Caco-2 (cell line): ENCODE measurements around the gene GAN. TPM values are rescaled to one million over a fixed set of nuclear protein-coding genes. Genes with fewer than 3 reads are reported as not detected.

Experiments
- BruUV-seq: library from RNA; stranded (reverse); fragments of 400-500 nt; replicated peaks from 2 replicates; lab custom pipeline; 2021; lab: Mats Ljungman, UMichigan
- CTCF ChIA-PET: fragments of 300-600 bp; sonication (Branson Sonifier 250); formaldehyde crosslinking; loops from one replicate; lab custom pipeline; 2022; ENCODE audit warnings: antibody characterized with exemption; lab: Charles Lee
- POLR2A ChIA-PET: fragments of 300-600 bp; sonication (Branson Sonifier 250); formaldehyde crosslinking; loops from one replicate; lab custom pipeline; 2022; ENCODE audit warnings: antibody characterized with exemption; lab: Charles Lee
- DNase-seq, 2 experiments: peaks; one replicate each; pipeline versions ENCODE4 v3.0.0 to v3.0.0-alpha.2; 2020 to 2022
- H3K27me3 ChIP-seq: replicated peaks from 2 replicates; pipeline ENCODE4 v1.6.0; 2011; ENCODE audit warnings: low read length; ENCODE audit not compliant: control insufficient read depth, insufficient read depth
- H3K36me3 ChIP-seq: 2 replicates; pipeline ENCODE4 v1.5.1; 2011; ENCODE audit warnings: low read length; ENCODE audit not compliant: control insufficient read depth, insufficient read depth
- H3K4me1 ChIP-seq: fragments of 250-450 bp; sonication (Bioruptor Pico); 2 replicates; pipeline ENCODE4 v1.5.1; 2020; ENCODE audit warnings: mild to moderate bottlenecking
- H3K4me3 ChIP-seq: 2 replicates; pipeline ENCODE4 v1.5.1; 2011; ENCODE audit warnings: low read depth, mild to moderate bottlenecking, control low read depth, low read length
- H3K9me3 ChIP-seq: fragments of 250-450 bp; sonication (Bioruptor Pico); 2 replicates; pipeline ENCODE4 v1.5.1; 2020; ENCODE audit warnings: mild to moderate bottlenecking, moderate library complexity
- H3K27ac Mint-ChIP-seq: one replicate; pipeline ENCODE4 v1.8.0; 2022; ENCODE audit warnings: mixed read lengths; ENCODE audit not compliant: unreplicated experiment
- H3K27me3 Mint-ChIP-seq: one replicate; pipeline ENCODE4 v1.8.0; 2022; ENCODE audit warnings: mixed read lengths; ENCODE audit not compliant: insufficient read depth, unreplicated experiment
- H3K36me3 Mint-ChIP-seq: one replicate; pipeline ENCODE4 v1.8.0; 2022; ENCODE audit warnings: mild to moderate bottlenecking, mixed read lengths; ENCODE audit not compliant: insufficient read depth, unreplicated experiment
- H3K4me1 Mint-ChIP-seq: one replicate; pipeline ENCODE4 v1.8.0; 2022; ENCODE audit warnings: low read depth, mixed read lengths; ENCODE audit not compliant: unreplicated experiment
- H3K4me3 Mint-ChIP-seq: one replicate; pipeline ENCODE4 v1.8.0; 2022; ENCODE audit warnings: mild to moderate bottlenecking, moderate library complexity, mixed read lengths; ENCODE audit not compliant: unreplicated experiment
- H3K9me3 Mint-ChIP-seq: one replicate; pipeline ENCODE4 v1.8.0; 2022; ENCODE audit warnings: mixed read lengths; ENCODE audit not compliant: unreplicated experiment
- CTCF ChIP-seq, 2 experiments: fragments of 200-600 bp in 1 of 2; IDR thresholded peaks; 1 replicate in 1 of 2; 2 replicates in 1 of 2; pipeline versions ENCODE4 v1.5.1 to v1.8.0; 2011 to 2022; ENCODE audit warnings: antibody characterized with exemption in 1 of 2, control low read depth in 1 of 2, inconsistent platforms in 1 of 2, low read depth in 1 of 2, low read length in 1 of 2, mild to moderate bottlenecking in 1 of 2, moderate library complexity in 1 of 2; ENCODE audit not compliant: insufficient read depth in 1 of 2, severe bottlenecking in 1 of 2, unreplicated experiment in 1 of 2
- intact Hi-C: fragments of 100-400 bp; cut with micrococcal nuclease; formaldehyde crosslinking; loops from one replicate; pipeline ENCODE4 v1.10.0; 2022; ENCODE audit not compliant: unreplicated experiment
- total RNA-seq: library from RNA; stranded (reverse); gene quantifications from 2 replicates; pipeline ENCODE4 v1.2.3, GENCODE V29; 2022

GAN gene
- total RNA-seq, 1 experiment from 2014 or later = 29.3 TPM

GRCh38 chr16:81384006-81384405 is 69.2 kb downstream of the GAN start:
- H3K4me3 ChIP-seq = no peak overlapping the region
- no peaks in the 10 kb centered on the region for H3K36me3 ChIP-seq
- Mint-ChIP-seq H3K4me3 (no peak overlapping the region), H3K27ac (no peak overlapping the region), H3K27me3 (no peaks in the 10 kb centered on the region), H3K9me3 (no peaks in the 10 kb centered on the region), H3K4me1 (no peaks in the 10 kb centered on the region), H3K36me3 (peaks cover 30% of the 10 kb centered on the region)
- TF ChIP-seq CTCF (IDR thresholded peaks at IDR 0.05; ENCODE audit: insufficient read depth in 1 of 2, low read depth in 1 of 2, low read length in 1 of 2, severe bottlenecking in 1 of 2, unreplicated experiment in 1 of 2) = no peak
- CTCF ChIA-PET = no interaction called here
- BruUV-seq = no TSS peak
- no peaks in the 10 kb centered on the region for H3K27me3 ChIP-seq
- H3K4me1 ChIP-seq = no peaks in the 10 kb centered on the region
- no peak for DNase-seq
- POLR2A ChIA-PET = no interaction called here
- intact Hi-C loops = no loop called here
- H3K9me3 ChIP-seq = no peaks in the 10 kb centered on the region

- CTCF ChIA-PET = interaction anchor here (0.6 to 0.7 kb wide), 2 partner anchors 9 to 336 kb away, joined by 4 to 8 read pairs; no protein-coding TSS in a partner anchor
Measured at GRCh38 chr16:81385031-81385756, 70.4 kb downstream of the GAN start.

GRCh38 chr16:81388357-81388756 is 73.6 kb downstream of the GAN start:
- DNase-seq = no peak
- Histone ChIP-seq H3K4me3 (no peak overlapping the region), H3K27me3 (no peaks in the 10 kb centered on the region), H3K4me1 (no peaks in the 10 kb centered on the region), H3K9me3 (no peaks in the 10 kb centered on the region), H3K36me3 (no peaks in the 10 kb centered on the region; the same call in 1 of the 2 replicates)
- POLR2A ChIA-PET = no interaction called here
- H3K27ac Mint-ChIP-seq = no peak overlapping the region
- CTCF ChIA-PET = no interaction called here
- no peak overlapping the region for H3K4me3 Mint-ChIP-seq
- no TSS peak for BruUV-seq
- H3K36me3 Mint-ChIP-seq = peaks cover 37% of the 10 kb centered on the region
- TF ChIP-seq CTCF (IDR thresholded peaks at IDR 0.05; ENCODE audit: insufficient read depth in 1 of 2, low read depth in 1 of 2, low read length in 1 of 2, severe bottlenecking in 1 of 2, unreplicated experiment in 1 of 2) = no peak
- intact Hi-C loops = no loop called here
- no peaks in the 10 kb centered on the region for H3K4me1 Mint-ChIP-seq
- no peaks in the 10 kb centered on the region for H3K9me3 Mint-ChIP-seq
- H3K27me3 Mint-ChIP-seq = no peaks in the 10 kb centered on the region

More at GRCh38 chr16:81385031-81385756, 70.4 kb downstream of the GAN start:
- POLR2A ChIA-PET = no interaction called here
- no peak for TF ChIP-seq CTCF (IDR thresholded peaks at IDR 0.05; ENCODE audit: insufficient read depth in 1 of 2, low read depth in 1 of 2, low read length in 1 of 2, severe bottlenecking in 1 of 2, unreplicated experiment in 1 of 2)
- Histone ChIP-seq H3K36me3 (no peaks in the 10 kb centered on the region), H3K4me1 (no peaks in the 10 kb centered on the region), H3K4me3 (no peak overlapping the region), H3K27me3 (no peaks in the 10 kb centered on the region), H3K9me3 (no peaks in the 10 kb centered on the region)
- intact Hi-C loops = no loop called here
- Mint-ChIP-seq H3K9me3 (no peaks in the 10 kb centered on the region), H3K27ac (no peak overlapping the region), H3K27me3 (no peaks in the 10 kb centered on the region), H3K4me1 (no peaks in the 10 kb centered on the region), H3K4me3 (no peak overlapping the region), H3K36me3 (peaks cover 37% of the 10 kb centered on the region)
- no TSS peak for BruUV-seq
- DNase-seq = no peak
